Stimulated activated CD4-positive, alpha-beta T cell treated with anti-CD3 and anti-CD28 coated beads, Interleukin-12 subunit alpha, Interleukin-12 subunit beta, amount 100 ng/mL, for 24 hours (primary cell): ENCODE results near the gene TBC1D3D.
"Not testable (repeated sequence)": the region's sequence is repeated elsewhere in the genome, so short reads cannot be mapped to it uniquely, and the experiment has no call there.

Experiments
- DNase-seq, 2 experiments: peaks; one replicate each; pipeline ENCODE4 v3.0.0-alpha.2; 2020; ENCODE audit warnings: low read depth in 2 of 2

The TBC1D3D gene

DNA sequence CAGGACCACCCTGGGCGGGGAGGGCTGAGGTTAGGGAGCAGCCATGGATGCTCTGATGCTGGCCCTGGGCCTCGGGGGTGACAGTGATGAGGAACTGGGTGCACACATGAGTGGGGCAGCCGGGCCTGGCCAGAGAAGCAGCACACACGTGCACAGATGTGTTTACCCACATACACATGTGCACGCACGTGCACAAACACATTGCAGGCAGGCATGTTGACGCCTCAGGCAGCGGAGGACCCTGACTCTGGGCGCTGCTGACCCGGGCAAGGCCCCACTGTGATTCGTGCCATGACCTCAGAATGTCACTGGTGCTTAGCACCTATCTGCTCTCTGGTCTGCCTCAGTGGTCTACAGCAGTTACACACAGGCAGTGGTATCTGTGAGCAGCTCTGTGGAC lies at the start of gene TBC1D3D:
Gene TBC1D3D, plus strand, starts transcription at position 301 of the 400 bp plus-strand sequence. CDS start 1,585 bp downstream, outside the sequence.
- not testable (repeated sequence) for DNase-seq

DNA sequence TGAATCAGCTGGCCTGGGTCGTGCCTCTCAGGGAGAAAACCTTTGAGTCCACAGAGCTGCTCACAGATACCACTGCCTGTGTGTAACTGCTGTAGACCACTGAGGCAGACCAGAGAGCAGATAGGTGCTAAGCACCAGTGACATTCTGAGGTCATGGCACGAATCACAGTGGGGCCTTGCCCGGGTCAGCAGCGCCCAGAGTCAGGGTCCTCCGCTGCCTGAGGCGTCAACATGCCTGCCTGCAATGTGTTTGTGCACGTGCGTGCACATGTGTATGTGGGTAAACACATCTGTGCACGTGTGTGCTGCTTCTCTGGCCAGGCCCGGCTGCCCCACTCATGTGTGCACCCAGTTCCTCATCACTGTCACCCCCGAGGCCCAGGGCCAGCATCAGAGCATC lies 14.8 kb upstream of the TBC1D3D start, which contains the start of gene TBC1D3L:
Gene TBC1D3L, minus strand, starts transcription at position 101 of the 400 bp plus-strand sequence. CDS start 1,540 bp downstream, outside the sequence.
- DNase-seq, result not testable (repeated sequence)
